ENCODE results near the gene IGF2BP2.

- TF ChIP-seq POLR2A (IDR thresholded peaks at IDR 0.05) = no peak
- no peak for TF ChIP-seq CTCF (IDR thresholded peaks at IDR 0.05)
Observed at GRCh38 chr3:185696039-185696438, 128.8 kb downstream of the IGF2BP2 start.

All from esophagus squamous epithelium (tissue), 4 donors.